Ishikawa (cell line): ENCODE measurements around the gene KLK12.

Experiments
- CEBPB ChIP-seq: IDR thresholded peaks from 2 replicates; pipeline ENCODE4 v1.6.1; 2012
- CREB1 ChIP-seq: IDR thresholded peaks from 2 replicates; pipeline ENCODE4 v1.6.1; 2012; ENCODE audit warnings: low read depth
- EGR1 ChIP-seq: IDR thresholded peaks from 2 replicates; pipeline ENCODE4 v1.6.1; 2012
- EP300 ChIP-seq: IDR thresholded peaks from 2 replicates; pipeline ENCODE4 v1.6.1; 2012; ENCODE audit warnings: borderline replicate concordance
- FOXM1 ChIP-seq: IDR thresholded peaks from 2 replicates; pipeline ENCODE4 v1.6.1; 2012; ENCODE audit warnings: low read depth, borderline replicate concordance
- MAX ChIP-seq: IDR thresholded peaks from 2 replicates; pipeline ENCODE4 v1.6.1; 2012
- NFIC ChIP-seq: IDR thresholded peaks from 2 replicates; pipeline ENCODE4 v1.6.1; 2012
- RAD21 ChIP-seq: IDR thresholded peaks from 2 replicates; pipeline ENCODE4 v1.6.1; 2012; ENCODE audit warnings: low read depth
- REST ChIP-seq: IDR thresholded peaks from 2 replicates; pipeline ENCODE4 v1.6.1; 2012; ENCODE audit warnings: low read depth, mild to moderate bottlenecking
- TAF1 ChIP-seq: IDR thresholded peaks from 2 replicates; pipeline ENCODE4 v1.6.1; 2012; ENCODE audit warnings: low read depth, mild to moderate bottlenecking
- TCF12 ChIP-seq: IDR thresholded peaks from 2 replicates; pipeline ENCODE4 v1.6.1; 2012; ENCODE audit warnings: low read depth
- TEAD4 ChIP-seq: IDR thresholded peaks from 2 replicates; pipeline ENCODE4 v1.6.1; 2012
- USF1 ChIP-seq: IDR thresholded peaks from 2 replicates; pipeline ENCODE4 v1.6.1; 2012
- YY1 ChIP-seq: IDR thresholded peaks from 2 replicates; pipeline ENCODE4 v1.6.1; 2012; ENCODE audit warnings: low read depth
- ZBTB7A ChIP-seq: IDR thresholded peaks from 2 replicates; pipeline ENCODE4 v1.6.1; 2012; ENCODE audit warnings: low read depth

KLK12 gene

GRCh38 chr19:51064534-51065220, 29.9 kb upstream of the KLK12 start, which contains the start of gene KLK13:
Gene KLK13, minus strand, starts transcription at chr19:51065092. Its CDS starts 25 bp downstream, at chr19:51065067.
- TF ChIP-seq REST = no peak
- TF ChIP-seq EGR1 = peak; percentile 76
- TF ChIP-seq RAD21 = no peak
- no peak for TF ChIP-seq EP300
- TF ChIP-seq USF1 = no peak

- no peak for TF ChIP-seq FOXM1
Measured at GRCh38 chr19:51063664-51064063, 28.9 kb upstream of the KLK12 start.

- TF ChIP-seq RAD21 = no peak
- TF ChIP-seq EP300 = no peak
- no peak for TF ChIP-seq CREB1
- no peak for TF ChIP-seq MAX
- TF ChIP-seq TAF1 = no peak
- TF ChIP-seq CEBPB = no peak
- no peak for TF ChIP-seq YY1
- no peak for TF ChIP-seq TEAD4
- no peak for TF ChIP-seq ZBTB7A
- no peak for TF ChIP-seq FOXM1
- TF ChIP-seq TCF12 = no peak
- no peak for TF ChIP-seq EGR1
- TF ChIP-seq NFIC = no peak
- no peak for TF ChIP-seq USF1
- TF ChIP-seq REST = no peak
Measured at GRCh38 chr19:51060973-51061372, 26.2 kb upstream of the KLK12 start.

- TF ChIP-seq TCF12 (no peak), TEAD4 (no peak), USF1 (no peak), RAD21 (no peak), FOXM1 (no peak), EP300 (no peak)
Measured at GRCh38 chr19:51060336-51060735, 25.5 kb upstream of the KLK12 start.

- TF ChIP-seq EP300 = no peak
- TF ChIP-seq RAD21 = no peak
- no peak for TF ChIP-seq CREB1
- no peak for TF ChIP-seq YY1
- no peak for TF ChIP-seq NFIC
- no peak for TF ChIP-seq TEAD4
- TF ChIP-seq TAF1 = no peak
- TF ChIP-seq TCF12 = no peak
- TF ChIP-seq USF1 = no peak
- no peak for TF ChIP-seq CEBPB
- no peak for TF ChIP-seq FOXM1
- TF ChIP-seq MAX = no peak
- no peak for TF ChIP-seq ZBTB7A
- no peak for TF ChIP-seq EGR1
- no peak for TF ChIP-seq REST
Measured at GRCh38 chr19:51059715-51060114, 24.9 kb upstream of the KLK12 start.
